Tongue (tissue), 2 donors: Measurements from ENCODE around the gene SVOPL. TPM values are rescaled to one million over a fixed set of nuclear protein-coding genes. Genes with fewer than 3 reads are reported as not detected.
"Not testable (repeated sequence)": the region's sequence is repeated elsewhere in the genome, so short reads cannot be mapped to it uniquely, and the experiment has no call there.

Experiments used
- DNase-seq: peaks from one replicate; pipeline ENCODE4 v3.0.0-alpha.2; 2015
- total RNA-seq: library from RNA; depleted of rRNA; stranded (reverse); fragments of >200 nt; gene quantifications from one replicate; pipeline ENCODE4 v1.2.3, GENCODE V29; 2014

The SVOPL gene
- total RNA-seq, 1 donor from 2014 or later, result 0.72 TPM

GRCh38 chr7:138698281-138698680 is 2.9 kb downstream of the SVOPL start:
- no peak for DNase-seq

DNA sequence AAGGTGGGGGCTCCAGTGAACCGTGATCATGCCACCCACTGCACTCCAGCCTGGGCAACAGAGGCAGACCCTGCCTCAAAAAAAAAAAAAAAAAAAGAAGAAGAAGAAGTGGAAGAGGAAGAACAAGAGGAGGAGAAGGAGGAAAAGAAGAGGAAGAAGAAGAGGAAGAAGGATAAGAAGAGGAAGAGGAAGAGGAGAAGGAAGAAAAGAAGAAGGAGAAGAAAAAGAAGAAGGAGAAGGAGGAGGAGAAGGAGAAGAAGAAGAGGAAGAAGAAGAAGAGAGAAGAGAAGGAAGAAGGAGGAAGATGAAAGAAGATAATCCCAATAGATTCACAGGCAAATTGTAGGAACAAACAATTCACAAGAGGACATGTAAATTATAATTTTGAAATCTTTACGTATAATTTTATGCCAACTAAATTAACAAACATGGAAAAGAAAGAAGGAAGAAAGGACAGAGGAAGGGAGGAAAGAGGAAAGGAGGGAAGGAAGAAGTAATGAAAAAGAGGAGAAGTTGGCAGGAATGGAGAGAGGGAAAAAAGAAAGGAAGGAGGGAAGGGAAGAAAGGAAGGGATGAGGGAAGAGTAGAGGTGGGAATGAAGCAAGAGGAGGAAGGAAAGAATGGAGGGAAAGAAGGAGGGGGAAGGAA is 3.5 kb downstream of the SVOPL start:
- no peak for DNase-seq

DNA sequence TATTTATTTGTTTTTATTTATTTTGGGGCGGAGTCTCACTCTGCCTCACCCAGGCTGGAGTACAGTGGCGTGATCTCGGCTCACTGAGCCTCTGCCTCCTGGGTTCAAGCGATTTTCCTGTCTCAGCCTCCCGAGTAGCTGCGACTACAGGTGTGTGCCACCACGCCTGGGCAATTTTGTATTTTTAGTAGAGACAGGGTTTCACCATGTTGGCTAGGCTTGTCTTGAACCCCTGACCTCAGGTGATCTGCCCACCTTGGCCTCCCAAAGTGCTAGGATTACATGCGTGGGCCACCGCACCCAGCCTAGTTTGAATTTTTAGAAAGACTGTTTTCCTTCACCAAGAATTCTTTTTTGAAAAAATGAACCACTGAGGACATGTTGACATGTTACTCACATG is 5.4 kb downstream of the SVOPL start:
- not testable (repeated sequence) for DNase-seq

GRCh38 chr7:138695106-138695505 is 6.1 kb downstream of the SVOPL start:
- DNase-seq, result no peak

DNA sequence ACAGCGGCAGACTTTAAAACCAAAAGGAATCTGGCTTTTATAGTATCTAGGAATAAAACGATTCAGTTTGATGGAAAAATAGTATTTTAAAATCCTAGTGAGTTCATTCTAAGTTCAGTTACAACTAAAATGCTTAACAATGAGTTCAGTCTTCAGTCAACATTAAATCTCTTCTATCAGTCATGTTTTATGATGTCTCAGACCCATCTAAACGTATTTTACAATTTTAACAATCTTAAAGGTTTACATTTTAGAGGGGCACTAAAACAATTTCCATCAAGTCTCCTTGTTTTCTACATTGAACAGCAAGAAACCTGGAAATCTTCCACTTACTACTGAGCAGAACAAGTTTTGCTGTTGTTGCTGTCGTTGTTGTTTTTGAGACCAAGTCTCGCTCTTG is 10.0 kb downstream of the SVOPL start:
- DNase-seq, result no peak

DNA sequence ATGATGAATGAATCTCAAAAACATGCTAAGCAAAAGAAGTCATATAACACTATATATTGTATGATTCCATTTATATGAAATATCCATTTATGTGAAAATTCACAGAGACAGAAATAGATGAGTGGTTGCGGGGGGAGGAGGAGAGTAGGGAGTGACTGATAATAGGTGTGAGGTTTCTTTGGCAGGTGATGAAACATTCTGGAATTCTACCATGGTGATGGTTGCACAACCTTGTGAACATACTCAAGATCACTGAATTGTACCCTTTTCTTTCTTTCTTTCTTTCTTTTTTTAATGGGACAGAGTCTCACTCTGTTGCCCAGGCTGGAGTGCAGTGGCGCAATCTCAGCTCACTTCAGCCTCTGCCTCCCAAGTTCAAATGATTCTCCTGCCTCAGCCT is 10.7 kb downstream of the SVOPL start:
- no peak for DNase-seq

- not testable (repeated sequence) for DNase-seq
These were observed 13.1 kb downstream of the SVOPL start for GRCh38 chr7:138688037-138688436.

GRCh38 chr7:138684340-138684739 is 16.8 kb downstream of the SVOPL start:
- no peak for DNase-seq

GRCh38 chr7:138679793-138680192 is 21.4 kb downstream of the SVOPL start:
- no peak for DNase-seq

DNA sequence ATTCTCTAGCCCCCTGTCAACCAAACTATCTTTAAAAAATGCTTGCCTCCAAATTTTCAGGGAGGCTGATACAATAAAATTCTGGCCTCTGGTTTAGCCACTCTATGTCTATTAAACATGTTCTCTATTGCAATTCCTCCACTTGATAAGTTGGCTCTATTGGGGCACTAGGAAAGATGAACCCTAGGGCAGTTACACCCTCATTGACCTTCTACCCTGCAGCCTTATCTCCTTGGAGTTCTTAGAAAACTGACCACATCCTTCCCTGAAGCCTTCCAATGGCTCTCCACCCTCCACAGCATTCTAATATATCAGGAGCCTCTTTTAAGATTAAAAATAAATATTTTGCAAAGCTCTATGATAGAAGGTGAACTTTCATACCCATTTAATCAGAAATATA is 30.6 kb downstream of the SVOPL start:
- DNase-seq, result no peak

DNA sequence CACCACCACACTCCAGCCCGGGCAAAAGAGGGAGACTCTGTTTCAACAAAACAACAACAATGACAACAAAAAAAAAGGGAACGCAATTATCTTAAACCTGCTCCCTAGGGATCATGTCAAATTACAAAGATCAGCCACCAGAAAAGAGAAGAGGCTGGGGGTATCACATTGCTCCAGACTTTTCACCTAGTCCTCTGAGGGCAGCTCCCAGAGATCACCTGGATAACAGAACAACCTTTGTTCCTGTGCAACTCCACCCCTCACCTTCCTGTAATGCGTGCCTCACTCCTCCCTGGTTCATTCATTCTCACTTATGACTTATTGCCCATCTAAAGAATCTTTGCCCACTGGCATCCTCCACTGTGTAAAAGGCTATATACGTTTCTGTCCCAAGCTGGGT is 31.8 kb downstream of the SVOPL start:
- DNase-seq, result no peak

- no peak for DNase-seq
These were observed 32.2 kb downstream of the SVOPL start for GRCh38 chr7:138668946-138669345.

DNA sequence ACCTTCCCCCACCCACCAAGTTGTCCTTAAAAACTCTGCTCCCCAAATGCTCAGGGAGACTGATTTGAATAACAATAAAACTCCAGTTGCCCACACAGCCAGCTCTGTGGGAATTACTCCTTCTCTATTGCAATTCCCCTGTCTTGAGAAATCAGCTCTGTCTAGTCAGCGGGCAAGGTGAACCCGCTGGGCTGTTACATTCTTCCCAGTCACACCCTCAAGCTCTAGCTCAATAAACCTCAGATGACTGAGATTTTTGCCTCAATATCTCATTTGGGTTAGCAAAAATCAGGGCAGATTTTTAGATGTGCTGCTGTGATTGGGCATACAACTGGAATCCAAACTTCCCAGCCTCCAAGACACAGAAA is 32.9 kb downstream of the SVOPL start:
- DNase-seq, result no peak

DNA sequence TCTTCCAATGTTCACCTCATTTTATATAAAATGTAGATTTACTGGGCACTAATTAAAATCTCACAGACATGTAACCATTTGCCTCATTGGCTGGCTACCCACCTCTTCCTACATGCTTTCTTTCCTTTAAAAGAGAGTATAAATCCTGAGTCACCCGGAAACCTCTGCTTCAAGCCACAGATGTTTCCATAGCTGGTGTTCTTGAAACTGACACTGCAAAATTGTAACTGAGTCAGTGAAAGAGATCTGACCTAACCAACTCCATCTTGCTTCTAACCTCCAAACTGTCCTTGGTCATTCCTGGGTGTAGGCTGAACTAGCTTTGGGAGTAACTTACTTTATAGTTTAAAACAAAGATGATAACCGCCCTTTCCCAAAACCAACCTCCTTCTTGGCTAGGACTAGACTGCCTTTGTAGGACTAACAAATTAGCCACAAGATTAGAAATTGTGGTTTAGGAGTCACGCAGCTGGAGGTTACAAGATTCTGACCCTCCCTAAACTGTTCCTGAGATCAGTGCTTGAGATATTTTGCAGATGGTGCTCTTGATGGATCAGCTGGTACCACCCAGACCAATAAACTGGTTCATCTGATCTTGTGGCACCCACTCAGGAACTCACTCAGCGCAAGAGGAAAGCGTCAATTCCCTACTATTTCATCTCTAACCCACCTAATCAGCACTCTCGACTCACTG is 33.5 kb downstream of the SVOPL start:
- DNase-seq, result no peak

- DNase-seq, result no peak
These were observed 34.8 kb downstream of the SVOPL start for GRCh38 chr7:138666385-138666784.

DNA sequence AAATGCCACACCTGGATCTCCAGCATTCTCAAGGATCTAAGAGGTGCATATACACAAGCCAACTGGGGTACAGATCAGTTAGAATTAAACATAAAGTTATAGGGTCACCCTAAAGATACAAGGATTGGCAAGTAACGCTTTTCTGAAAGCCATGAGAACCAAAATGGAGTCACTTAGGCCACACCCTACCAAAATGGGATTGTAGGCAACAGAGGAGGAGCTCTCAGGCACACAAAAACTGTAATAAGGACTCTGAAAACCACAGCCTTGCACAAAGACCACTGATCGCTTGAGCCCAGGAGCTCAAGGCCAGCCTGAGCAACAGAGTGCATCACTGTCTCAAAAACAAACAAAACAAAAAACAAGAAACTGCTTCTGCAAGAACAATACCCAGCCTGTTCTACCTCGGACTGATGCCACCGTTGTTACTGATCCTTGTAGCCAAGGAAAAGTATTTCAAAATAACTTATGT is 35.5 kb downstream of the SVOPL start:
- DNase-seq, result no peak

GRCh38 chr7:138665249-138665648 is 35.9 kb downstream of the SVOPL start:
- DNase-seq, result no peak

GRCh38 chr7:138663725-138664710 is 37.1 kb downstream of the SVOPL start:
- peak; percentile 43 for DNase-seq

GRCh38 chr7:138662991-138663320 is 38.2 kb downstream of the SVOPL start:
- no peak for DNase-seq

DNA sequence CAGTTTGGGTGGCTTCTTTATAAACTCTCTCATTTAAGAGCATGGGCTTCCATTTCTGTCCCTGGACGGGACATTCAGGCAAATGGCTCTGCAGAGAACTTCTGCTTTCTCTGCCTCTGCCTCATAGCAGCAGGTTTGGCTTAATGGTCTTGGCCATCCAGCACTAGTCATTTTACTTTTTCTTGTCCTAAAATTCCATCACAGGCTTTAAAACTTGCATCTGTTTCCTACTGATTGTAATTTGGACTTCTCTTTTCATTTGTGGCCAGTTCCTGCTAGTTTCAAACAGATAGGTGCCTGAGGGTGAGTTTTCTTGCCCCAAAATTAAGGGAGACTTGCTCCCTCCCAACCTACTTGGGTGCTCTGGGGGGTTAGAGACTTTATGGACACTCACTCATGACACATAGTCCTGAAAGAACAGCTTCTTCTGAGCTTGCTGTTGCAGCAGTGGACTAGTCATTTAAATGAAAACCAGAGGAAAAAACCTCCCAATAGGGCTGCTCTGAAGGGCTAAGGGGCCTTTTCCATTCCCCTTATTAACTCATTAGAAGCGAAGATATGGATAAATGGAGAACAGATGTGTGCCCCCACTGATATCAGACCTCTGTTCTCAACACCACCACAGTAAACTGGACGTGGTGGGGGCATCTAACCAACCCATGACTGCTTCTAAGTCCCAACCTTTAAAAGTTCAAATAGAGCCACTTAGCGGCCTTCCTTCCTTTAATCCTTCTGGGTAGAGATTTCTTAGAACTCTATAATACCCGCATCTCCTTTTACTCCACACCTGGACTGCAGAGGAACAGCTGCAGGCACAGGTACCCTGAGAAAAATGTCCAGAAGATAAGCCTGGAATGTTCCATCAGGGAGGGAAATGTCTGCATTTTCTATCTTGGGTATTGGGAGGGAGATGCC is 38.8 kb downstream of the SVOPL start:
- no peak for DNase-seq

GRCh38 chr7:138661069-138661635 is 40.0 kb downstream of the SVOPL start:
- DNase-seq, result no peak

- no peak for DNase-seq
These were observed 42.3 kb downstream of the SVOPL start for GRCh38 chr7:138658889-138659288.
